ENCODE measurements around the gene PGM5.

DNA sequence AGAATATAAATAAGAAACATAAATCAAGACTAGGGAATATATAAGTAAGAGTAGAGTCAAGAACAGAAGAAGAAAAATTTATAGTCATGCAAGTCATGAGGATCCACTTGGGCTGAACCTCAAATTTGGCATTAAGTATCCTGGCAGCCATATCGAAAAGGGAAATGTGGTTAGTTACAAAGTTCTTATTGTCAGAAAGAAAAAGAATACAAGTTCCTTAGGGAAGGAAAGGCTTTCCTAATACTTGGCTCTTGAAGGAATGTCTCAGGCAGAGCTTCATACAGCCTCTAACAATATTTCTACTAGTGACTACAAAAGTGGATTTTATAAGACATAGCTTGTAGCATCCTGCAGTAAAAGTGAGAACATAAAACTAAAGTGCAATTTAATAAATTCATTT is 138.8 kb downstream of the PGM5 start:
- TF ChIP-seq, protein P1, sequence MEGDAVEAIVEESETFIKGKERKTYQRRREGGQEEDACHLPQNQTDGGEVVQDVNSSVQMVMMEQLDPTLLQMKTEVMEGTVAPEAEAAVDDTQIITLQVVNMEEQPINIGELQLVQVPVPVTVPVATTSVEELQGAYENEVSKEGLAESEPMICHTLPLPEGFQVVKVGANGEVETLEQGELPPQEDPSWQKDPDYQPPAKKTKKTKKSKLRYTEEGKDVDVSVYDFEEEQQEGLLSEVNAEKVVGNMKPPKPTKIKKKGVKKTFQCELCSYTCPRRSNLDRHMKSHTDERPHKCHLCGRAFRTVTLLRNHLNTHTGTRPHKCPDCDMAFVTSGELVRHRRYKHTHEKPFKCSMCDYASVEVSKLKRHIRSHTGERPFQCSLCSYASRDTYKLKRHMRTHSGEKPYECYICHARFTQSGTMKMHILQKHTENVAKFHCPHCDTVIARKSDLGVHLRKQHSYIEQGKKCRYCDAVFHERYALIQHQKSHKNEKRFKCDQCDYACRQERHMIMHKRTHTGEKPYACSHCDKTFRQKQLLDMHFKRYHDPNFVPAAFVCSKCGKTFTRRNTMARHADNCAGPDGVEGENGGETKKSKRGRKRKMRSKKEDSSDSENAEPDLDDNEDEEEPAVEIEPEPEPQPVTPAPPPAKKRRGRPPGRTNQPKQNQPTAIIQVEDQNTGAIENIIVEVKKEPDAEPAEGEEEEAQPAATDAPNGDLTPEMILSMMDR (IDR thresholded peaks at IDR 0.05; ENCODE audit: low read depth, low read length): no peak
- TF ChIP-seq EZH2phosphoT487 (IDR thresholded peaks at IDR 0.05; ENCODE audit: low read depth): no peak

Data from OCI-LY3 (cell line).